ENCODE measurements around the gene KLHDC4. TPM values are rescaled to one million over a fixed set of nuclear protein-coding genes. Genes with fewer than 3 reads are reported as not detected.

KLHDC4 gene
- total RNA-seq, 6 experiments from 2014 or later: 18.4 to 23.7 (median 21.7) TPM

GRCh38 chr16:87740441-87740840 is 25.3 kb downstream of the KLHDC4 start:
- no peak for DNase-seq
- Mint-ChIP-seq H3K27ac (no peak overlapping the region), H3K36me3 (ENCODE audit: low read depth) (peaks cover 8% of the 10 kb centered on the region), H3K9me3 (no peaks in the 10 kb centered on the region), H3K4me1 (ENCODE audit: low read depth) (no peaks in the 10 kb centered on the region), H3K4me3 (no peak overlapping the region), H3K27me3 (ENCODE audit: insufficient read depth) (no peaks in the 10 kb centered on the region; the same call in 1 of the 2 replicates)
- TF ChIP-seq CTCF (IDR thresholded peaks at IDR 0.05): no peak

- no peak for TF ChIP-seq CTCF (IDR thresholded peaks at IDR 0.05)
- H3K4me1 Mint-ChIP-seq (ENCODE audit: low read depth): no peaks in the 10 kb centered on the region
- H3K27ac Mint-ChIP-seq: no peak overlapping the region
- no peak for DNase-seq
- no peak overlapping the region for H3K4me3 Mint-ChIP-seq
- H3K36me3 Mint-ChIP-seq (ENCODE audit: low read depth): peaks cover 4% of the 10 kb centered on the region
- no peaks in the 10 kb centered on the region; the same call in 1 of the 2 replicates for H3K27me3 Mint-ChIP-seq (ENCODE audit: insufficient read depth)
- no peaks in the 10 kb centered on the region for H3K9me3 Mint-ChIP-seq
Measured at GRCh38 chr16:87739801-87740200, 26.0 kb downstream of the KLHDC4 start.

GRCh38 chr16:87736008-87736382 is 29.8 kb downstream of the KLHDC4 start:
- H3K4me3 Mint-ChIP-seq: no peak overlapping the region
- no peaks in the 10 kb centered on the region for H3K27me3 Mint-ChIP-seq (ENCODE audit: insufficient read depth)
- no peak overlapping the region for H3K27ac Mint-ChIP-seq
- no peak for TF ChIP-seq CTCF (IDR thresholded peaks at IDR 0.05)
- no peaks in the 10 kb centered on the region; the same call in 1 of the 2 replicates for H3K36me3 Mint-ChIP-seq (ENCODE audit: low read depth)
- H3K4me1 Mint-ChIP-seq (ENCODE audit: low read depth): peaks cover 4% of the 10 kb centered on the region
- DNase-seq: no peak
- no peaks in the 10 kb centered on the region for H3K9me3 Mint-ChIP-seq

GRCh38 chr16:87735270-87736007 is 30.3 kb downstream of the KLHDC4 start:
- Mint-ChIP-seq H3K4me3 (no peak overlapping the region), H3K27ac (no peak overlapping the region), H3K9me3 (no peaks in the 10 kb centered on the region), H3K4me1 (ENCODE audit: low read depth) (peaks cover 4% of the 10 kb centered on the region), H3K36me3 (ENCODE audit: low read depth) (no peaks in the 10 kb centered on the region; the same call in 1 of the 2 replicates), H3K27me3 (ENCODE audit: insufficient read depth) (no peaks in the 10 kb centered on the region)
- no peak for TF ChIP-seq CTCF (IDR thresholded peaks at IDR 0.05)
- DNase-seq: no peak

- Mint-ChIP-seq H3K4me3 (no peak overlapping the region), H3K27me3 (ENCODE audit: insufficient read depth) (no peaks in the 10 kb centered on the region), H3K27ac (no peak overlapping the region; the same call in 1 of the 2 replicates), H3K4me1 (ENCODE audit: low read depth) (peaks cover 4% of the 10 kb centered on the region), H3K9me3 (no peaks in the 10 kb centered on the region), H3K36me3 (ENCODE audit: low read depth) (no peaks in the 10 kb centered on the region)
- no peak for DNase-seq
- no peak for TF ChIP-seq CTCF (IDR thresholded peaks at IDR 0.05)
Measured at GRCh38 chr16:87734644-87735043, 31.1 kb downstream of the KLHDC4 start.

Data from HFFc6 (cell line).